ENCODE results near the gene UBIAD1.

The UBIAD1 gene

GRCh38 chr1:11314959-11315358, 42.0 kb downstream of the UBIAD1 start:
- DNase-seq, result no peak

DNA sequence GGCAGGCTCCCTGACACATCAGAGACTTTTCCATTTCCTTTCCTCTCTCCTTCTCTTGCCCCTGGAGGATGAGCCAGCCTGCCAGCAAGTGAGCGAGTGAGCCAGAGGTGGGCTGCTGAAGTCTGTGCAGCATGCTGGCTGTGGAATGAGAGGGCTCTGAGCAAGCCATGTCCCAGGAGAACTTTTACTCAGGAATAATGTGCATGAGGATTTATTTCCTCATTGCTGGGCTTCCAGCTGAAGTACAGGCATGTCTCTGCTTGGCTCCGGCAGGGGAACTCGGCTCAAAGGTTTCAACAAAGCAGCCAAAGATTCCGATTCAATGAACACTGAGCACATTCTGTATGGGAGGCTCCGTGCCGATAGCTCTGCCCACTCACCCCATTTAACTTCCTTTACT, 43.7 kb downstream of the UBIAD1 start:
- DNase-seq, result no peak

GRCh38 chr1:11318982-11319381, 46.0 kb downstream of the UBIAD1 start:
- DNase-seq, result no peak

DNA sequence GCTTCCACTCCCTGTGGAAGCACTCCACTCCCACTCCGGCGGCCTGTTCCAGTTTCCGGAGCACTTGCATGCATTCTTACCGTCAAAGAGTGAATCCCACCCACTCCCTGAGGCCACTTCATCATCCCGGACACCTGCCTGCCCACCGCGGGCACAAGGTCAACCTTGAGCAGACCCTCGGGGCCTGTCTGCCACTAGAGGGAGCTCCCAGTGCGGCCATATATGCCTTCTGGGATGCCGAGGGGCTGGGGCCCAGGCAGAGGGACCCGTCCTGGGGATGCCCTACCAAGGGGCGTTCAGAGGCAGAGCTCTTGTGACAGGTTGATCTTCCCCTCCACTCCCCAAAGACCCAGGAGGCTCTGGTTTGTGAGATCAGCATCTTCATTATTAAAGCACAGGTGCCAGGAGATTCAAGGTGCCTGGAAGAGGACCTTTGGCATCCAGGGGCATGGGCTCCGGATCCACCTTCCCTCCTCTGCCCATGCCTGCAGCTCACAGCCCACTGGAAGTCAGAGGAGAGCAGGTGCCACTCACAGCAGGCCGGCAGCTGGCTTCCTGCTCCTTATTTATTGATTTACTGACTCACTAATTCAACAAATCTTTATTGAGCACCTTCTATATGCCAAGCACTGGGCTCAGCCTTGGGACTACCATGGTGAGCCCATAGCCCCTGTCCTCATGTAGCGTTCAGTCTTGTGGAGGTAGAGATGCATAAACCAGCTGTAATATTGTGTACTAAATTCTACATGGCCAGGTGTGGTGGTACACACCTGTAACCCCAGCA, 47.3 kb downstream of the UBIAD1 start:
- no peak for DNase-seq

GRCh38 chr1:11321656-11322491, 48.9 kb downstream of the UBIAD1 start:
- DNase-seq, result no peak

GRCh38 chr1:11324567-11325165, 51.7 kb downstream of the UBIAD1 start:
- no peak for DNase-seq

- DNase-seq, result no peak
These were observed 53.1 kb downstream of the UBIAD1 start for GRCh38 chr1:11326070-11326469.

GRCh38 chr1:11328444-11328843, 55.4 kb downstream of the UBIAD1 start:
- DNase-seq, result no peak

DNA sequence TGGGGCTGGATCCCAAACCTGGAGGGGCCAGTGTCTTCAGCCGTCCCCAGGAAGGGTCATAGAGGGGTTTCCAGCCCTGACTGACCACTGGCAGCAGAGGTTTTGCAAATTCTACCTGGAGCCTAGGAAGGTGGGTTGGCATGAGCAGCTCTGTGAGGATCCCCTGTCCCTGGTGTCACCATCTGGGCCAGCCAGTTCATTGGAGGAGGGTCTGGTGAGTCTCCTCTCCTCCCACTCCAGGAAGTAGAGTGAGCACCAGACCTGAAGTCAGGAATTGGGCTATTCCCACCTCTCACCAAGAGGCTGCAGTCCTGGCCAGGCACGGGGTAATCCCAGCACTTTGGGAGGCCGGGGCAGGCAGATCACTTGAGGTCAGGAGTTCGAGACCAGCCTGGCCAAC, 57.4 kb downstream of the UBIAD1 start:
- DNase-seq, result no peak

DNA sequence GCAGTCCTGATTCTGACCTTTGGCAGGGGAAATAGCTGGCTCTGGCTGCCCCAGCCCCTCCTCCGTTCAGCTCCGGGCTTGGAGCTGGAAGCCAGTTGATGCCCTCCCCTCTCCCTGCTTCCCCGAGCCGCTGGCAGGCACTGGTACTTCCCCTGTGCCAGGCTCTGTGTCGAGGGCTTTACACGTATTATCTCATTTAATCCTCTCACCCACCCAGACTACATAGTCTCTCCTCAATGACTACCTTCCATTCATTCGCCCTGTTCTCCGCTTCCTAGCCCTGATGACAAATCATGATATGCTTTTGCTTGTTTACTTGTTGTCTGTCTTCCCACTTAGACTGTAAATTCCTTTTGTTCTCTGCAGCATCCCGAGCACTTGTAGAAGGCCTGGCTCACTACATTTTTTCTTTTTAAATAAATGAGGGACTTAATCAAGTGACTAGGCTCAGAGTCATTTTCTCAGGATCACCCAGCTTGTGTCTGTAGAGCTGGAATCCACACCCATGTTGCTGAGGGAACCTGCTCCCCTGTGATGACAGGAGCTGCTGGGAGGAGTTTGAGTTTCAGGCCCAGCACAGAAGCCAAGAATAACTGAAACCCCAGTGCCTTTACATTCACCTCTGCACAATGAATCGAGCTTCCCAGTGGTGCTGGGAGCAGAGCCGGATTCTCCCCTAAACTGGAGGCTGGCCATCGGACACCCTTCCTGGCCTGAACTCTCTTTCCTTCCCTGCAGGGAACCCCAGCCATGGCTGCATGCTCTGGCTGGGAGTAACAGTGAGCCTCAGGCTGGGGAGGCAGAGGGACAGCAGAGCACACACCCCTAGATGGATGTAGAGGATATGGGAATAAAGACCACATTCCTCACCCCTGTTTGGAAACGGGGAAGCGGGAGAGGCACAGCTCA, 58.3 kb downstream of the UBIAD1 start:
- DNase-seq, result no peak

- no peak for DNase-seq
These were observed 59.0 kb downstream of the UBIAD1 start for GRCh38 chr1:11331945-11332546.

- DNase-seq, result no peak
These were observed 60.6 kb downstream of the UBIAD1 start for GRCh38 chr1:11333631-11334030.

DNA sequence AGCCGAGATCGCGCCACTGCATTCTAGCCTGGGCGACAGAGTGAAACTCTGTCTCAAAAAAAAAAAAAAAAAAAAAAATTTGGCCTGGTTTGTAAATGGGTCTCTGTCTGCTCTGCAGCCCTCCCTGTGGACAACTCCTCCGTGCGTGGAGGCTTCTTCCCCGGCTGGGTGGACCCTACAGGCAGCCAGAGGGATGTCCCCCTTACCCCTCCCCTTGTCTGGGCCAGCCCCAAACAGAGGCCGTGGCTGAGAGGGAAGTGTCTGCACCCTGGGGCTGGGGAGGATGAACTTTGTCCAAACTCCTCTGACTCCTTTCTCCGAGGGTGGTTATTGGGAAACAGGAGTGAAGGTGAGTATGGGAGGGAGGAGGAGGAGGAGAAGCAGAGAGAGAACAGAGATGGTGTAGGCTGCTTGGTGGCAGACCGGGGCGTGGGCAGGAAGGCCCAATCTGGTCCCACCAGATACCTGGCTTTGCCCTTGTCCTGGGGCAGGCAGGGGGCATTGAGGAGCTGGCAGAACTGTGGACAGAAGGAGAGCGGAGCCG, 61.3 kb downstream of the UBIAD1 start:
- no peak for DNase-seq

DNA sequence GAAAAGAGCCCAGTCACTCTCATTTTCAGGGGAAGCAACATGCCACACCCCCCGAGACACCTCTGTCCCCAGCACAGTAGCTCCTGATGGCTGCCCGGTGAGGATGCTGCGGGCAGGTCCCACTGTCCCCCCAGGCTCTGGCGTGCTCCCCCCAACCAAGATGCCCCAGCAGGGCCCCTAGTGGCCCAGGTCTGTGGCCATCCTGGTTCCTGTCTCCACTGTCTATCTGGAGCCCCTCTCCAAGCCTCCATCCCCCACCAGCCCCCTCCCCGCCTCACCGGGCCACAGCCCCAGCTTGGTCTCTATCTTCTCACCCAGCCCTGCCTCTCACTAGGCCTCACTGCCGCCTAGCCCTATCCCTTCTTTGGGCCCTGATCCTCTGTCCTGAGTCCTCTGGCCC, 61.8 kb downstream of the UBIAD1 start:
- no peak for DNase-seq

DNA sequence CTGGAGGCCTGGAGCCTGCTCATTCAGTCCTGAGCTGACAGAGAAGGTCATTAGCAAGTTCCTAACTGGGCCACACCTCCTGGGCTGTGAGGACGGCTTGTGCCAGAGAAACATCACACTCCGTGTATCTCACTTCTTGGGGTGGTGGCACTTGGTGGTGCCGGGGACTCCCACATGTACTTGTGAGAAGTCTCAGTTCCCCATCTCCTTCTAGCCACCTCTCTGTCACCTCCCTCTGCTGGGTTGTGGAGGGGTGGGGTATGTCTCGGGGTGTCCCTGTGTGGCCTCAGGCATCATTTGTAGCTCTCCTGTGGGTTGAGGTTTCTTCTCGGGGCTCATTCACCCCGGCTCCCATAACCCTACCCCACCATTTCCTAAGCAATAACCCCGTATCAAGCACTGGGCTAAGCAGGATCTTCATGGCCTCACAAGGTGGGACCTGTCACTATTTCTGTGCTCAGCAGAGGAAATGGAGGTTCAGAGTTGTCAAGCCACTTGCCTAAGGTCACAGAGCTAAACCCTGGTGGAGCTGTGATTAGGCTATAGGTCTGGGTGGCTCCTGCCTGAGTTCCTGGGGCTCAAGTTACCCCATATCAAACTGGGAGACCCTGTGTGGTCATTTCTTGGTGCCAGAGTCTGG, 62.5 kb downstream of the UBIAD1 start:
- no peak for DNase-seq

GRCh38 chr1:11337580-11338073, 64.6 kb downstream of the UBIAD1 start:
- DNase-seq, result no peak

Measured in SIG-M5 (cell line).